Measurements from ENCODE around the gene PHF12. TPM values are rescaled to one million over a fixed set of nuclear protein-coding genes. Genes with fewer than 3 reads are reported as not detected.
A peak's percentile ranks its signal among the peaks of the same experiment; 100 is the strongest.

PHF12 gene
- total and polyA plus RNA-seq, 2 of the 8 experiments (the other 6 are each of a cell fraction or from before 2014, with no cell fraction given): 38.8 to 65.7 TPM

DNA sequence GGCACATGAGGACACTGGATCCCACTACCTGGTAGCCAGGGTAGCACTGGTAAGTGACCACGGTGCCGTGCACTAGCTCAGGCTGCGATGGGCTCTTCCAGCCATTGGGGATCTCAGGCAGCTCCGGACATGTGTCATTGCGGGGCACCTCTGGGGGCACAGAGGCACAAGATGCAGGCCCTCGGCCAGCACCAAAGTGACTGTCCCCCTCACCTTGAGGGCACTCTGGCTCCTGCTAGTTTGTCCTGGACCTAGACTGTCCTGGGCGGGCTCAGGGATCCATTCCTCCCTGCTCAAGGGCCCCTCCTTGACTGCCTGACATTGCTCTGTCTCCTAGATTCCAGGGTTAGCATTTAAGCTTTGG, 6.7 kb upstream of the PHF12 start:
- Histone ChIP-seq H3K27me3 (replicated peaks in 1 of 4; ENCODE audit: control insufficient read depth in 3 of 4, extremely low read depth in 1 of 4, insufficient read depth in 3 of 4, low read length in 3 of 4) (no peaks in the 10 kb centered on the region; a peak in 1 of 7 replicates), H3K23ac (ENCODE audit: insufficient read length) (no peak overlapping the region), H3K79me1 (ENCODE audit: low read depth, low read length) (no peaks in the 10 kb centered on the region; the same call in 1 of the 2 replicates), H3K18ac (ENCODE audit: extremely low read depth, low read length) (no peak overlapping the region), H4K91ac (replicated peaks; ENCODE audit: insufficient read length, low read length) (no peak overlapping the region), H3K36me3 (ENCODE audit: control insufficient read depth in 2 of 4, insufficient read depth in 4 of 4, low read length in 3 of 4) (no peaks in the 10 kb centered on the region), H2AFZ (ENCODE audit: low read length) (no peak overlapping the region), H4K5ac (ENCODE audit: insufficient read length, low read depth, low read length) (no peak overlapping the region), H3K4me2 (ENCODE audit: insufficient read depth in 1 of 2, low read depth in 2 of 2, low read length in 2 of 2) (no peak overlapping the region), H3K9ac (replicated peaks in 1 of 4; ENCODE audit: extremely low read depth in 1 of 4, low read depth in 3 of 4, low read length in 3 of 4) (no peak overlapping the region), H4K20me1 (replicated peaks in 1 of 2; ENCODE audit: control insufficient read depth in 1 of 2, insufficient read depth in 2 of 2, low read length in 2 of 2) (no peaks in the 10 kb centered on the region), H3K79me2 (ENCODE audit: control insufficient read depth in 1 of 2, insufficient read depth in 2 of 2, low read length in 2 of 2) (no peaks in the 10 kb centered on the region), H2BK20ac (ENCODE audit: low read length) (no peak overlapping the region), H4K8ac (ENCODE audit: extremely low read depth, insufficient read depth, low read length) (no peak overlapping the region), H3K4ac (replicated peaks; ENCODE audit: insufficient read length, low read depth, low read length) (no peak overlapping the region), H3K4me1 (replicated peaks in 1 of 4; ENCODE audit: control insufficient read depth in 3 of 4, insufficient read depth in 4 of 4, low read length in 3 of 4) (peaks cover 3 to 16% (median 6%) of the 10 kb centered on the region in 4 experiments; a peak in 4 of 7 replicates), H3K23me2 (ENCODE audit: low read depth, low read length) (no peaks in the 10 kb centered on the region), H3K27ac (ENCODE audit: low read depth, low read length) (no peak overlapping the region), H2BK15ac (ENCODE audit: low read length) (no peak overlapping the region), H3K4me3 (ENCODE audit: extremely low read depth in 1 of 4, insufficient read depth in 2 of 4, low read depth in 3 of 4, low read length in 4 of 4) (no peak overlapping the region), H3K56ac (replicated peaks; ENCODE audit: insufficient read length, low read depth, low read length) (no peak overlapping the region), H2BK120ac (replicated peaks; ENCODE audit: low read depth, low read length) (no peak overlapping the region), H3K14ac (ENCODE audit: insufficient read length) (no peak overlapping the region), H3K9me3 (ENCODE audit: insufficient read depth in 2 of 2, low read depth in 1 of 2, low read length in 1 of 2) (no peaks in the 10 kb centered on the region), H2BK5ac (ENCODE audit: low read depth, low read length) (peak overlapping the region; percentile 30; the same call in 1 of the 2 replicates), H2AK5ac (ENCODE audit: low read depth, low read length) (no peak overlapping the region), H2BK12ac (ENCODE audit: low read depth, low read length) (no peak overlapping the region)
- CTCF ChIA-PET (ENCODE audit: partially characterized antibody): interaction anchor here (1.2 to 15.6 kb wide), 4 partner anchors 7 to 174 kb away, joined by 3 to 548 read pairs (median 7); no protein-coding TSS in a partner anchor
- WGBS, 2 experiments (ENCODE audit: extremely low coverage in 1 of 2, insufficient coverage in 1 of 2, insufficient read length in 1 of 2, insufficient replicate concordance in 2 of 2, low coverage in 1 of 2, low lambda C conversion rate in 2 of 2, missing lambda C conversion rate in 1 of 2): 94% methylated on average over 7 of the region's 7 CpGs; no CpG with 5 or more reads in 1 of the 2 experiments
- FAIRE-seq: no peak
- POLR2A ChIA-PET (ENCODE audit: partially characterized antibody): no interaction called here
- DNase-seq (ENCODE audit: low read depth in 1 of 2, low spot score in 2 of 2): no peak
- TF ChIP-seq SIX5 (IDR thresholded peaks at IDR 0.05; ENCODE audit: low read depth, low read length) (no peak), SP1 (IDR thresholded peaks at IDR 0.05; ENCODE audit: low read depth, low read length) (no peak)
- TF ChIP-seq, protein P1, sequence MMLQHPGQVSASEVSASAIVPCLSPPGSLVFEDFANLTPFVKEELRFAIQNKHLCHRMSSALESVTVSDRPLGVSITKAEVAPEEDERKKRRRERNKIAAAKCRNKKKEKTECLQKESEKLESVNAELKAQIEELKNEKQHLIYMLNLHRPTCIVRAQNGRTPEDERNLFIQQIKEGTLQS (IDR thresholded peaks at IDR 0.05; ENCODE audit: insufficient read depth, low read depth, low read length): no peak
